ENCODE results near the gene DPP7.
A peak's percentile ranks its signal among the peaks of the same experiment; 100 is the strongest.

The DPP7 gene

DNA sequence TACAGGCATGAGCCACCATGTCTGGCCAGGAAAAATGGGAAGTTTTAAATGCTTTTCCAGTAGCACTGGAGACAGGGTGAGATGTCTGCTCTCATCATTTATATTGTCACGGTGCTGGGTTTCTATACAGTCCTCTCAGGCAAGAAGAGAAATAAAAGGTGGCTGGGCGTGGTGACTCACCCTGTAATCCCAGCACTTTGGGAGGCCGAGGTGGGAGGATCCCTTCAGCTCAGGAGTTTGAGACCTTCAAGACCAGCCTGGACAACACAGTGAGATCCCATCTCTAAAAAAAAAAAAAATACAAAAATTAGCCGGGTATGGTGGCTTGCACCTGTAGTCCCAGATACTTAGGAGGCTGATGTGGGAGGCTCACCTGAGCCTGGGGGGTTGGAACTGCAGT is 19.7 kb upstream of the DPP7 start:
- Histone ChIP-seq H3K4me1 (ENCODE audit: control insufficient read depth, insufficient read depth, low read length) (peaks cover 2% of the 10 kb centered on the region; the same call in 1 of the 2 replicates), H3K36me3 (ENCODE audit: control insufficient read depth in 2 of 2, insufficient read depth in 1 of 2, low read length in 2 of 2) (no peaks in the 10 kb centered on the region), H3K27ac (ENCODE audit: extremely low read depth, low read depth, low read length) (no peak overlapping the region), H3K9me3 (ENCODE audit: control insufficient read depth, insufficient read depth, low read depth, low read length) (no peaks in the 10 kb centered on the region), H3K4me3 (ENCODE audit: low read depth, low read length) (no peak overlapping the region)
- TF ChIP-seq ZNF121 (tag by site-specific recombination; IDR thresholded peaks at IDR 0.05), result peak; percentile 74
- TF ChIP-seq, protein P1, sequence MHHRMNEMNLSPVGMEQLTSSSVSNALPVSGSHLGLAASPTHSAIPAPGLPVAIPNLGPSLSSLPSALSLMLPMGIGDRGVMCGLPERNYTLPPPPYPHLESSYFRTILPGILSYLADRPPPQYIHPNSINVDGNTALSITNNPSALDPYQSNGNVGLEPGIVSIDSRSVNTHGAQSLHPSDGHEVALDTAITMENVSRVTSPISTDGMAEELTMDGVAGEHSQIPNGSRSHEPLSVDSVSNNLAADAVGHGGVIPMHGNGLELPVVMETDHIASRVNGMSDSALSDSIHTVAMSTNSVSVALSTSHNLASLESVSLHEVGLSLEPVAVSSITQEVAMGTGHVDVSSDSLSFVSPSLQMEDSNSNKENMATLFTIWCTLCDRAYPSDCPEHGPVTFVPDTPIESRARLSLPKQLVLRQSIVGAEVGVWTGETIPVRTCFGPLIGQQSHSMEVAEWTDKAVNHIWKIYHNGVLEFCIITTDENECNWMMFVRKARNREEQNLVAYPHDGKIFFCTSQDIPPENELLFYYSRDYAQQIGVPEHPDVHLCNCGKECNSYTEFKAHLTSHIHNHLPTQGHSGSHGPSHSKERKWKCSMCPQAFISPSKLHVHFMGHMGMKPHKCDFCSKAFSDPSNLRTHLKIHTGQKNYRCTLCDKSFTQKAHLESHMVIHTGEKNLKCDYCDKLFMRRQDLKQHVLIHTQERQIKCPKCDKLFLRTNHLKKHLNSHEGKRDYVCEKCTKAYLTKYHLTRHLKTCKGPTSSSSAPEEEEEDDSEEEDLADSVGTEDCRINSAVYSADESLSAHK (tag by site-specific recombination; IDR thresholded peaks at IDR 0.05), result no peak
- CTCF ChIA-PET, result interaction anchor here (0.8 to 1.5 kb wide), 3 partner anchors 11 to 103 kb away, joined by 3 to 8 read pairs (median 6); no protein-coding TSS in a partner anchor
- POLR2A ChIA-PET, result interaction anchor here (1.0 to 2.2 kb wide), 2 partner anchors 16 to 67 kb away, joined by 3 to 12 read pairs; no protein-coding TSS in a partner anchor

DNA sequence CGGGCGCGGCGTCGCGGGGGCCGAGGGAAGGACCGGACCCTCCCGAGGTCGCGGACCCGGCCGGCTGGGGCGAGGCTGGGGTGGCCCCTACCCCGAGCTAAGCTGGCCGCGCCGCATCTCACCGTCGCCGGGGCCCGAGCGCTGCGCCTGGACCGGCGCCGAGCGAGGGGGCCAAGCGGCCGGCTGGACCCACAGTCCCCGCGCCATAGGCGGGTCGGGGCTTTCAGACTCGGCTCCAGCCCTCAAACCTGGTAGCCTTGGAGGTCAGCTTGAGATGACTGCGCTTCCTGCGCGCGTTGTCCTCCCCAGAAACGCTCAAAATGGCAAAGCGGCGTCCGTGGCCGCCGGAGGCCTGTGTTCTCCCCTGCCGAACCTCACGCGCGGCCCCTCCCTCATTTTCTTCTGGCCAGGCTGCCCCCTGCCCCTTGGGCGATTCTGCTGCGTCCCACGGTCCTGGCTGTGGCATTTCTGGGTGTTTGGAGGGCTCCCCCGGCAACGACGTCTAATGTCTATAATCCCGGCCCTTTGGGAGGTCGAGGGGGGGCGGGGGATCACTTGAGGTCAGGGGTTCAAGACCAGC is 15.7 kb upstream of the DPP7 start:
- CTCF ChIA-PET, result interaction anchor here (0.7 to 2.2 kb wide), 13 partner anchors 8 to 107 kb away, joined by 3 to 9 read pairs (median 6); partner anchors contain the start of genes LRRC26 and RNF224

DNA sequence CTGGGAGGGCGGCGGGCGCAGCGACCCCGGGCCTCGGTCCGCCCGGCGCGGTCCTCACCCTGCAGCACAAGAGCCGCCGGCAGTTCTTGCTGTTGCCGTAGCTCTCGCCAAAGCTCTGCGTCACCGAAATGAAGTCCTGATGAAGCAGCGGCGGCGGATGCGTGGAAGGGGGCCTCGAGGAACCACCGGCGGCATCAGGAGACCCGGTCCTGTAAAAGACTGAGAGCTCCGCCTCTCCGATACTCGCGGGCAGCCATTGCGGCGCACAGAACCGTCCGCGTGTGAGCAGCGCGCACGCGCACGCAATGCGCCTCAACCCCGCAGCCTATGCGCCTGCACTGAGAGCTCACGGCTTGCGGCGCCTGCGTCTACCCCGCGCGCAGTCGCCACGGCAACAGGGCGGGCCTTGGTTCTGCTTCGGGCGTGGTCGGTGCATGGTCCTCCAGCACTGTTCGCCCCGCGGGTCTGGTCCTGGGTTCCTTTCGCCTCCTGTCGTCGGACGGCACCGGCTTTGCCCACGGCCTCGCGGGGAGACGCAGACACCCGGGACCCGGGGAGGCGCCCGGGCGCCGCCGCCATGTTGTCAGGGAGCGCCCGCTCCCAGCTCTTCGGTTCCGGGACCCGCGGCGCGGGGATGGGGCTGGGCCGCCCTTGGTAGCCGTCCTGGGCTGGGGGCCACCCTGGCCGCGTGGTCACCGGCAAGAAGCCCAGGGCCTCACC is 15.1 kb upstream of the DPP7 start:
- Histone ChIP-seq H3K9me3 (ENCODE audit: control insufficient read depth, insufficient read depth, low read depth, low read length) (no peaks in the 10 kb centered on the region), H3K36me3 (ENCODE audit: control insufficient read depth in 2 of 2, insufficient read depth in 1 of 2, low read length in 2 of 2) (no peaks in the 10 kb centered on the region), H3K4me1 (ENCODE audit: control insufficient read depth, insufficient read depth, low read length) (no peaks in the 10 kb centered on the region), H3K4me3 (ENCODE audit: low read depth, low read length) (peak overlapping the region; percentile 88), H3K27ac (ENCODE audit: extremely low read depth, low read depth, low read length) (peak overlapping the region; percentile 66)
- ChIA-PET CTCF (interaction anchor here (0.7 to 2.2 kb wide), 12 partner anchors 9 to 220 kb away, joined by 3 to 9 read pairs (median 6); partner anchors contain the start of genes LRRC26 and RNF224), POLR2A (interaction anchor here (0.6 to 4.8 kb wide), 47 partner anchors 8 to 489 kb away, joined by 3 to 53 read pairs (median 7); partner anchors contain the start of genes AJM1, ANAPC2, CYSRT1 and GRIN1)
- TF ChIP-seq ZNF660 (tag by site-specific recombination; IDR thresholded peaks at IDR 0.05) (peak; percentile 34), ZNF391 (tag by site-specific recombination; IDR thresholded peaks at IDR 0.05; ENCODE audit: borderline replicate concordance, low read depth) (no peak; the same call in 1 of the 2 replicates), ZNF132 (tag by site-specific recombination; IDR thresholded peaks at IDR 0.05; ENCODE audit: borderline replicate concordance) (no peak), ZNF623 (tag by site-specific recombination; IDR thresholded peaks at IDR 0.05) (no peak), ZNF174 (tag by site-specific recombination; IDR thresholded peaks at IDR 0.05) (no peak), ZNF792 (tag by site-specific recombination; IDR thresholded peaks at IDR 0.05) (no peak), ZNF777 (tag by site-specific recombination; IDR thresholded peaks at IDR 0.05; ENCODE audit: borderline replicate concordance) (no peak), ZNF626 (tag by site-specific recombination; IDR thresholded peaks at IDR 0.05) (no peak), ZBTB17 (tag by site-specific recombination; IDR thresholded peaks at IDR 0.05) (peak; percentile 73), GLIS1 (tag by site-specific recombination; IDR thresholded peaks at IDR 0.05) (no peak; the same call in 1 of the 2 replicates), ZNF501 (tag by site-specific recombination; IDR thresholded peaks at IDR 0.05) (peak; percentile 75)
- TF ChIP-seq, protein P2, sequence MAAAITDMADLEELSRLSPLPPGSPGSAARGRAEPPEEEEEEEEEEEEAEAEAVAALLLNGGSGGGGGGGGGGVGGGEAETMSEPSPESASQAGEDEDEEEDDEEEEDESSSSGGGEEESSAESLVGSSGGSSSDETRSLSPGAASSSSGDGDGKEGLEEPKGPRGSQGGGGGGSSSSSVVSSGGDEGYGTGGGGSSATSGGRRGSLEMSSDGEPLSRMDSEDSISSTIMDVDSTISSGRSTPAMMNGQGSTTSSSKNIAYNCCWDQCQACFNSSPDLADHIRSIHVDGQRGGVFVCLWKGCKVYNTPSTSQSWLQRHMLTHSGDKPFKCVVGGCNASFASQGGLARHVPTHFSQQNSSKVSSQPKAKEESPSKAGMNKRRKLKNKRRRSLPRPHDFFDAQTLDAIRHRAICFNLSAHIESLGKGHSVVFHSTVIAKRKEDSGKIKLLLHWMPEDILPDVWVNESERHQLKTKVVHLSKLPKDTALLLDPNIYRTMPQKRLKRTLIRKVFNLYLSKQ (tag by site-specific recombination; IDR thresholded peaks at IDR 0.05; ENCODE audit: borderline replicate concordance), result no peak
- TF ChIP-seq, protein P3, sequence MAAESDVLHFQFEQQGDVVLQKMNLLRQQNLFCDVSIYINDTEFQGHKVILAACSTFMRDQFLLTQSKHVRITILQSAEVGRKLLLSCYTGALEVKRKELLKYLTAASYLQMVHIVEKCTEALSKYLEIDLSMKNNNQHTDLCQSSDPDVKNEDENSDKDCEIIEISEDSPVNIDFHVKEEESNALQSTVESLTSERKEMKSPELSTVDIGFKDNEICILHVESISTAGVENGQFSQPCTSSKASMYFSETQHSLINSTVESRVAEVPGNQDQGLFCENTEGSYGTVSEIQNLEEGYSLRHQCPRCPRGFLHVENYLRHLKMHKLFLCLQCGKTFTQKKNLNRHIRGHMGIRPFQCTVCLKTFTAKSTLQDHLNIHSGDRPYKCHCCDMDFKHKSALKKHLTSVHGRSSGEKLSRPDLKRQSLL (tag by site-specific recombination; IDR thresholded peaks at IDR 0.05), result no peak

More for the DNA sequence above, 15.7 kb upstream of the DPP7 start:
- Histone ChIP-seq H3K4me1 (ENCODE audit: control insufficient read depth, insufficient read depth, low read length) (no peaks in the 10 kb centered on the region), H3K9me3 (ENCODE audit: control insufficient read depth, insufficient read depth, low read depth, low read length) (no peaks in the 10 kb centered on the region), H3K36me3 (ENCODE audit: control insufficient read depth in 2 of 2, insufficient read depth in 1 of 2, low read length in 2 of 2) (no peaks in the 10 kb centered on the region), H3K27ac (ENCODE audit: extremely low read depth, low read depth, low read length) (peak overlapping the region; percentile 66; the same call in 1 of the 2 replicates), H3K4me3 (ENCODE audit: low read depth, low read length) (peak overlapping the region; percentile 88)
- TF ChIP-seq ZNF660 (tag by site-specific recombination; IDR thresholded peaks at IDR 0.05) (0 out of 2 replicates have a peak, but pooled peaks have one; percentile 26), HOXA7 (CRISPR knock-in tag; IDR thresholded peaks at IDR 0.05; ENCODE audit: borderline replicate concordance) (0 out of 2 replicates have a peak, but pooled peaks have one; percentile 19), ZNF561 (tag by site-specific recombination; IDR thresholded peaks at IDR 0.05; ENCODE audit: borderline replicate concordance) (0 out of 2 replicates have a peak, but pooled peaks have one; percentile 18)
- TF ChIP-seq, protein P4, sequence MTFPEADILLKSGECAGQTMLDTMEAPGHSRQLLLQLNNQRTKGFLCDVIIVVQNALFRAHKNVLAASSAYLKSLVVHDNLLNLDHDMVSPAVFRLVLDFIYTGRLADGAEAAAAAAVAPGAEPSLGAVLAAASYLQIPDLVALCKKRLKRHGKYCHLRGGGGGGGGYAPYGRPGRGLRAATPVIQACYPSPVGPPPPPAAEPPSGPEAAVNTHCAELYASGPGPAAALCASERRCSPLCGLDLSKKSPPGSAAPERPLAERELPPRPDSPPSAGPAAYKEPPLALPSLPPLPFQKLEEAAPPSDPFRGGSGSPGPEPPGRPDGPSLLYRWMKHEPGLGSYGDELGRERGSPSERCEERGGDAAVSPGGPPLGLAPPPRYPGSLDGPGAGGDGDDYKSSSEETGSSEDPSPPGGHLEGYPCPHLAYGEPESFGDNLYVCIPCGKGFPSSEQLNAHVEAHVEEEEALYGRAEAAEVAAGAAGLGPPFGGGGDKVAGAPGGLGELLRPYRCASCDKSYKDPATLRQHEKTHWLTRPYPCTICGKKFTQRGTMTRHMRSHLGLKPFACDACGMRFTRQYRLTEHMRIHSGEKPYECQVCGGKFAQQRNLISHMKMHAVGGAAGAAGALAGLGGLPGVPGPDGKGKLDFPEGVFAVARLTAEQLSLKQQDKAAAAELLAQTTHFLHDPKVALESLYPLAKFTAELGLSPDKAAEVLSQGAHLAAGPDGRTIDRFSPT (tag by site-specific recombination; IDR thresholded peaks at IDR 0.05), result no peak
- POLR2A ChIA-PET, result interaction anchor here (0.6 to 4.8 kb wide), 48 partner anchors 9 to 488 kb away, joined by 3 to 53 read pairs (median 6); partner anchors contain the start of genes AJM1, ANAPC2, CYSRT1 and GRIN1
